Mesenchymal stem cell (in vitro differentiated cells and primary cell): ENCODE data around the gene CHCHD5.

Experiments
- DNase-seq: peaks from one replicate; pipeline ENCODE4 v3.0.0-alpha.2; 2013
- H2AFZ ChIP-seq: one replicate; pipeline ENCODE4 v1.6.1; 2013; ENCODE audit warnings: low read depth, mild to moderate bottlenecking, control low read depth, inconsistent platforms, low read length, moderate library complexity
- H2AK5ac ChIP-seq: 2 replicates; pipeline ENCODE4 v1.6.1; 2013; ENCODE audit warnings: low read length, moderate library complexity, mild to moderate bottlenecking, inconsistent platforms; ENCODE audit not compliant: severe bottlenecking
- H2BK120ac ChIP-seq: one replicate; pipeline ENCODE4 v1.6.1; 2013; ENCODE audit warnings: low read depth, mild to moderate bottlenecking, inconsistent platforms, low read length, moderate library complexity
- H2BK12ac ChIP-seq, 2 experiments: one replicate each; pipeline ENCODE4 v1.6.1; 2013; ENCODE audit warnings: inconsistent platforms in 2 of 2, low read length in 2 of 2, mild to moderate bottlenecking in 2 of 2, moderate library complexity in 2 of 2, control low read depth in 1 of 2
- H2BK15ac ChIP-seq: one replicate; pipeline ENCODE4 v1.6.1; 2013; ENCODE audit warnings: mild to moderate bottlenecking, low read depth, inconsistent platforms; ENCODE audit not compliant: poor library complexity, severe bottlenecking
- H2BK5ac ChIP-seq: 2 replicates; pipeline ENCODE4 v1.6.1; 2013; ENCODE audit warnings: low read depth, mild to moderate bottlenecking, low read length, control low read depth, inconsistent platforms; ENCODE audit not compliant: poor library complexity, severe bottlenecking
- H3K14ac ChIP-seq, 2 experiments: one replicate each; pipeline ENCODE4 v1.6.1; 2013; ENCODE audit warnings: inconsistent platforms in 2 of 2, low read length in 2 of 2, control low read depth in 1 of 2, mild to moderate bottlenecking in 1 of 2, moderate library complexity in 1 of 2
- H3K18ac ChIP-seq, 2 experiments: one replicate each; pipeline ENCODE4 v1.6.1; 2013; ENCODE audit warnings: inconsistent platforms in 2 of 2, low read length in 2 of 2, control low read depth in 1 of 2, low read depth in 1 of 2, mild to moderate bottlenecking in 1 of 2
- H3K23ac ChIP-seq, 2 experiments: one replicate each; pipeline ENCODE4 v1.6.1; 2013; ENCODE audit warnings: inconsistent platforms in 2 of 2, low read length in 2 of 2, mild to moderate bottlenecking in 2 of 2, moderate library complexity in 2 of 2, control low read depth in 1 of 2
- H3K27ac ChIP-seq: 2 replicates; pipeline ENCODE4 v1.5.1; 2013; ENCODE audit warnings: mild to moderate bottlenecking, moderate library complexity, low read length, control low read depth, inconsistent platforms; ENCODE audit not compliant: poor library complexity, severe bottlenecking
- H3K27me3 ChIP-seq, 2 experiments: 2 replicates each; pipeline versions ENCODE4 v1.6.1 to v1.7.0; 2013; ENCODE audit warnings: low read length in 2 of 2, mild to moderate bottlenecking in 2 of 2, moderate library complexity in 2 of 2, control low read depth in 1 of 2, inconsistent platforms in 1 of 2; ENCODE audit not compliant: control insufficient read depth in 1 of 2, insufficient read depth in 1 of 2
- H3K36me3 ChIP-seq, 2 experiments: 2 replicates each; pipeline versions ENCODE4 v1.6.1 to v1.7.0; 2013; ENCODE audit warnings: low read length in 2 of 2, control low read depth in 1 of 2, inconsistent platforms in 1 of 2, low read depth in 1 of 2, mild to moderate bottlenecking in 1 of 2; ENCODE audit not compliant: insufficient read depth in 2 of 2, control insufficient read depth in 1 of 2
- H3K4ac ChIP-seq, 2 experiments: one replicate each; pipeline ENCODE4 v1.6.1; 2013; ENCODE audit warnings: inconsistent platforms in 2 of 2, low read length in 2 of 2, mild to moderate bottlenecking in 2 of 2, moderate library complexity in 2 of 2, control low read depth in 1 of 2, low read depth in 1 of 2
- H3K4me1 ChIP-seq: 2 replicates; pipeline ENCODE4 v1.6.1; 2013; ENCODE audit warnings: low read depth, low read length, control low read depth; ENCODE audit not compliant: control insufficient read depth, insufficient read depth
- H3K4me2 ChIP-seq: 2 replicates; pipeline ENCODE4 v1.6.1; 2013; ENCODE audit warnings: low read length, mild to moderate bottlenecking, inconsistent platforms; ENCODE audit not compliant: poor library complexity, severe bottlenecking
- H3K4me3 ChIP-seq, 2 experiments: 2 replicates each; pipeline versions ENCODE4 v1.5.1 to v1.7.0; 2013; ENCODE audit warnings: low read length in 2 of 2, mild to moderate bottlenecking in 2 of 2, control low read depth in 1 of 2, low read depth in 1 of 2; ENCODE audit not compliant: insufficient read depth in 1 of 2
- H3K79me1 ChIP-seq: replicated peaks from 2 replicates; pipeline ENCODE4 v1.6.1; 2013; ENCODE audit warnings: mild to moderate bottlenecking, control low read depth, low read length, inconsistent platforms; ENCODE audit not compliant: poor library complexity, severe bottlenecking
- H3K9ac ChIP-seq: 2 replicates; pipeline ENCODE4 v1.7.0; 2013; ENCODE audit warnings: mild to moderate bottlenecking, low read length, moderate library complexity
- H3K9me3 ChIP-seq: 2 replicates; pipeline ENCODE4 v1.7.0; 2013; ENCODE audit warnings: mild to moderate bottlenecking, low read length; ENCODE audit not compliant: control insufficient read depth
- H4K8ac ChIP-seq: one replicate; pipeline ENCODE4 v1.6.1; 2013; ENCODE audit warnings: inconsistent platforms, mild to moderate bottlenecking, low read length, moderate library complexity
- H4K91ac ChIP-seq: one replicate; pipeline ENCODE4 v1.6.1; 2013; ENCODE audit warnings: mild to moderate bottlenecking, low read length, inconsistent platforms
- WGBS: methylation state at CpG from one replicate; pipeline ENCODE4 v1.1.7; 2013; ENCODE audit warnings: mixed read lengths; 5-methylcytosine and 5-hydroxymethylcytosine counted together

The CHCHD5 gene

DNA sequence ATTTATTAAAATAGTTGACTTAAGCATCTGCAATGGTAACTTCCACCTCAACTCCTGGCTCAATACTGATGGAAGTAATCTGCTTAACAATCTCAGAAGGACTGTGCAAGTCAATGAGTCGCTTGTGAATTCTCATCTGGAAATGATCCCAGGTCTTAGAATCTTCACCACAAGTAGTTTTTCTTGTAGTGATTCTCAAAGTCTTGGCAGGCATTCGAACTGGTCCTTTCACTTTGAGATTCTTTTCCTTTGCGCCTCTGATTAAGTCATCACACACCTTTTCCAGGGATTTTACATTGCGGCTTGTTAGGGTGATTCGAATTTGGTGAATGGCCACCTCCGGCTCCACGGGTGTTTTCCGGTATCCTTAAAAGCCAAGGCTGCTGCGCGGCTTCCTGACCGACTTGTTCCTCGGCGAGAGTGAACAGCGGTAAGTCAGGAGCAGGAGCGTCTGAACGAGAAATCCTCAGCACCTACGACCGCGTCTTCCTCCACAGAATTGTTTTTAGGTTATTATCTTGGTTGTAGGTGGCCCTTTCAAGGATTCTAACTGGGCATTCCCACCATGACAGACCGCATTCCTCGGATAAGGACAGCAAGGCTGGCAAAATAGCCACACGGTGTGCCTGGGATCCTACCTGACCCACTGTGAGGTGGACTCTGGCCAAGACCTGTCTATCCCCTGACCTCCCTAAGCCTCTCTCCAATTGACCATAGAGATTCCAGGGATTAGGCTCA is 37.5 kb downstream of the CHCHD5 start:
- peaks cover 3% of the 10 kb centered on the region for H3K79me1 ChIP-seq
- 82% methylated on average over 22 of the region's 22 CpGs for WGBS
- H2AK5ac ChIP-seq: no peak overlapping the region
- peak overlapping the region in 1 of 2 experiments; percentile 64 for H3K4ac ChIP-seq
- H2BK5ac ChIP-seq: no peak overlapping the region
- H3K27ac ChIP-seq: no peak overlapping the region
- H3K36me3 ChIP-seq: no peaks in the 10 kb centered on the region
- H4K8ac ChIP-seq: peak overlapping the region; percentile 46
- H3K4me1 ChIP-seq: peaks cover 11% of the 10 kb centered on the region
- H3K18ac ChIP-seq: peak overlapping the region; percentile 48 to 90
- H3K9ac ChIP-seq: peak overlapping the region; percentile 71
- peak overlapping the region in 1 of 2 experiments; percentile 87 for H2BK12ac ChIP-seq
- no peaks in the 10 kb centered on the region for H3K9me3 ChIP-seq
- no peaks in the 10 kb centered on the region for H3K27me3 ChIP-seq
- H3K4me3 ChIP-seq: peak overlapping the region in 1 of 2 experiments; percentile 46
- peak overlapping the region; percentile 54 for H4K91ac ChIP-seq
- no peak overlapping the region for H3K4me2 ChIP-seq
- H2BK15ac ChIP-seq: no peak overlapping the region
- peak overlapping the region in 1 of 2 experiments; percentile 62 for H3K14ac ChIP-seq
- DNase-seq: peak; percentile 65
- no peak overlapping the region for H2BK120ac ChIP-seq
- H2AFZ ChIP-seq: peak overlapping the region; percentile 30
- no peak overlapping the region for H3K23ac ChIP-seq

DNA sequence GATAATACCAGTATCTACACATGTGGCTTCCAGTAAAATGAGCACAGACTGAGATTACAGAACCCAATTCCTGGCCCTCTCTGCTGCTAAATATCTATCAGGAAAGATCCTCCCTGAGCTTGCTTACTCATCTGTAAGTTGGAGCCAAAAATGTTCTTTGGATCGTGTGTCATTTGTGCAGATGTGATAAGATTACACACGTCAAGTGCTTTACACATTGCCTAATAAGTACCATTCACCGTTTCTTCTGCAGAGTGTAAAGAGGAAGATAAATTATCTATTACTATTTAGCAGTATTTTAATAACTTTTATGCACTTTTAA is 38.1 kb downstream of the CHCHD5 start:
- Histone ChIP-seq H3K27ac (no peak overlapping the region), H2BK15ac (no peak overlapping the region), H2BK5ac (no peak overlapping the region), H3K18ac (peak overlapping the region in 1 of 2 experiments; percentile 90), H3K4me2 (no peak overlapping the region), H3K9me3 (no peaks in the 10 kb centered on the region), H3K79me1 (peaks cover 3% of the 10 kb centered on the region), H2BK12ac (no peak overlapping the region), H3K14ac (no peak overlapping the region), H3K36me3 (no peaks in the 10 kb centered on the region), H4K91ac (no peak overlapping the region), H3K4me1 (peaks cover 14% of the 10 kb centered on the region), H2AFZ (peak overlapping the region; percentile 30), H3K9ac (peak overlapping the region; percentile 71), H3K4me3 (no peak overlapping the region), H2AK5ac (no peak overlapping the region), H2BK120ac (no peak overlapping the region), H3K27me3 (no peaks in the 10 kb centered on the region), H4K8ac (no peak overlapping the region), H3K23ac (no peak overlapping the region), H3K4ac (no peak overlapping the region)
- peak; percentile 86 for DNase-seq
- WGBS: no CpG with 5 or more reads among the region's 3 CpGs

DNA sequence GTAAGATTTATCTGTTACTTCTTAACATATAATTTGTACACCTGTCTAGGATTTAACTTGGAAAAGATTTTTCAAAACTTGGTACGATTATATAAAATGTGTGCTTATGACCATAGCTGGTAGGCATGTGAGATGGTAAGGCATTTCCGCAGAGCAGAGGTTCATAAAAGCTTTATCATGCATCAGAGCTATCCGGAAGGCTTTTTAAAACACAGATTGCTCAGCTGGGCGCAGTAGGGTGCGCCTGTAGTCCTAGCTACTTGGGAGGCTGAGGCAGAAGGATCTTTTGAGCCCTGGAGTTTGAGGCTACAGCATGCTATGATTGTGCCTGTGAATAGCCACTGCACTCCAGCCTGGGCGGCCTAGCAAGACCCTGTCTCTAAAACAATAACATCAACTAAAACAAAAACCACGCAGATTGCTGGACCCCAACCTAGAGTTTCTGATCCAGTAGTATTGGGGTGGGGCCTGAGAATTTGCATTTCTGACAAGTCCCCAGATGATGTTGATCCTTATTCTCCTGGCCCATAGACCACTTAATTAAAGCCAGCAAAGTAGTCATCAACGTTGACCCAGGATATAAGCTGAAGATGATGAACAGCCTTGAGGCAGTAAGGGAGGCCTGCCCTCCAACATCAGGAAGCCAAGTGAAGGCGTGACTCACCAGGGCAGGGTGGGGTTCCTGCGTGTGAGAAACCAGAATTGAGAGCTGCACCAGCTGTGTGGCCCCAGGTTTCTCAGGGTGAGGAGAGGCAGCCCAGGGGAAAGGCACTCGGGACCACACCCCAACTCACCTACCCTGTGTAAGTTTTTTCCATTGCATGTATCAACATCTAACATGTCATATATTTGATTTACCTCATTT is 39.7 kb downstream of the CHCHD5 start:
- Histone ChIP-seq H2BK12ac (peak overlapping the region; percentile 73 to 92), H3K9me3 (no peaks in the 10 kb centered on the region)

More for the DNA sequence above, 39.7 kb downstream of the CHCHD5 start:
- peak; percentile 80 for DNase-seq
- Histone ChIP-seq H4K91ac (peak overlapping the region; percentile 82), H3K79me1 (peaks cover 3% of the 10 kb centered on the region), H2BK120ac (peak overlapping the region; percentile 77), H3K27me3 (no peaks in the 10 kb centered on the region), H2AFZ (peak overlapping the region; percentile 46), H4K8ac (peak overlapping the region; percentile 77), H3K4me3 (peak overlapping the region in 1 of 2 experiments; percentile 55), H3K27ac (no peak overlapping the region), H3K4ac (peak overlapping the region; percentile 62 to 81), H3K23ac (no peak overlapping the region), H3K9ac (peak overlapping the region; percentile 59), H3K14ac (peak overlapping the region in 1 of 2 experiments; percentile 79), H3K36me3 (no peaks in the 10 kb centered on the region), H3K4me1 (peaks cover 19% of the 10 kb centered on the region), H3K4me2 (no peak overlapping the region), H3K18ac (peak overlapping the region in 1 of 2 experiments; percentile 43), H2BK5ac (no peak overlapping the region), H2AK5ac (no peak overlapping the region), H2BK15ac (peak overlapping the region; percentile 75)
- 59% methylated on average over 10 of the region's 11 CpGs for WGBS
